ENCODE results near the gene RAB3GAP2.
A peak's percentile ranks its signal among the peaks of the same experiment; 100 is the strongest.
"Not testable (repeated sequence)": the region's sequence is repeated elsewhere in the genome, so short reads cannot be mapped to it uniquely, and the experiment has no call there.

RAB3GAP2 gene

DNA sequence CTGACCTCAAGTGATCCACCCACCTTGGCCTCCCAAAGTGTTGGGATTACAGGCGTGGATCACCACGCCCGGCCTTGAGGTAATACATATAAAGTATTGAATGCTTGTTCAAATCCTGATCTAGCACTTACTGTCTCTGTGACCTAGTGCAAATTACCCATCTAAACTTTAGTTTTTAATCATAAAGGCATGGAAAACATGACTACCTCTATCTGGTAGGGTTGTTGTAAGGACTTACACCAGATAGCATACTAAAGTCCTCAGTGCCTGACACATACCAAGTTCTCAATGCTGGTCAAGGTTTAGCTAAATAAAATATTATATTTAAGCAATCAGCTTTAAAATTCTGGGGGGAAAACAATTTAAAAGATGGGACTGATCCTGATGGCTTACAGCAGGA, 38.3 kb downstream of the RAB3GAP2 start:
- DNase-seq = no peak

DNA sequence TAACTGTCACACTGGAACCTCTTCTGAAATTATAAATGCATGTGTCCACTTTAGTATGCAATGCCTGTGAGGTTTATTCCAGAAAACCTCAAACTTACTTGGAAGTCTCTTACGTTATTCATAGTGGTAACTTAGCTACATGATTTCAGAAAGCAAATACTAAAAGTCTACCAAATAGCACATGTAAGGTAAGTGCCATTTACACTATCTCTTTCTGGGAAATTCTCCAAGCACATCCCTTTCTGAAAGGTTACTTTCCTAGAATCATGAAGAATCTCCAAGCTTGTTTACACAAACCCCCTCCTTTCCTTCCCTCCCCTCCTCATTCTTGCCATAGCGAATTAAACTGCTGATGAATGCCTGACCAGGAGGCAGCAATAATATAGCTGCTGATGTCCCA, 42.5 kb downstream of the RAB3GAP2 start:
- DNase-seq = no peak

DNA sequence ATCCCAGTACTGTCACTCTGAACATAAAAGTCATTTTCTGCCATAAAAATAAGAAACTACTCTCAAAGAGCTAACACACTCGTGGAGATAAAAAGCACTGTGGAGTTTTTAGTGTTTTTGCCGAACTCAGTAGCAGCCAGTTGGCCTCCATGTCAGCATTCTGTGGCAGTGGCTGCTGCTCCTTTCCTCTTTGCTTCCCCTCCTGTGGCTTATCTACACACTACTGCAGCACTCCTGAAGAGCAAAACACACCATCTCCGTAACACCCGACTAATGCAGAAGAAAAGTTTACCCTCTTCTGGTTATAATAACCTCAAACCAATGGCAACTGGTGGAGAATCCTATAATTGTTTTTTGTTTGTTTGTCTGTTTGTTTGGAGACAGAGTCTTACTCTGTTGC, 44.9 kb downstream of the RAB3GAP2 start:
- no peak for DNase-seq

DNA sequence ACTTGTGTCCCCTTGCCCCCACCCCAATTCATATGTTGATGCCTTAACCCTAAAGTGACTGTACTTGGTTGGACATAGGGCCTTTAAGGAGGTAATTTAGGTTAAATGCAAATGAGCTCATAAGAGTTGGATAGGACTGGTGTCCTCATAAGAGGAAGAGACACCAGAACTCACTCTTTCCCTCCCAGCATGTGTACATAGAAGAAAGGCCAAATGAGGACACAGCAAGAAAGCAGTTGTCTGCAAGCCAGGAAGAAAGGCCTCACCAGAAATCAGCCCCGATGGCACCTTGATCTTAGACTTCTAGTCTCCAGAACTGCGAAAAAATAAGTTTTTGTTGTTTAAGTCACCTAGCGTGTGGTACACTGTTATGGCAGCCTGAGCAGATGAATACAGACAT, 45.5 kb downstream of the RAB3GAP2 start:
- DNase-seq = no peak

DNA sequence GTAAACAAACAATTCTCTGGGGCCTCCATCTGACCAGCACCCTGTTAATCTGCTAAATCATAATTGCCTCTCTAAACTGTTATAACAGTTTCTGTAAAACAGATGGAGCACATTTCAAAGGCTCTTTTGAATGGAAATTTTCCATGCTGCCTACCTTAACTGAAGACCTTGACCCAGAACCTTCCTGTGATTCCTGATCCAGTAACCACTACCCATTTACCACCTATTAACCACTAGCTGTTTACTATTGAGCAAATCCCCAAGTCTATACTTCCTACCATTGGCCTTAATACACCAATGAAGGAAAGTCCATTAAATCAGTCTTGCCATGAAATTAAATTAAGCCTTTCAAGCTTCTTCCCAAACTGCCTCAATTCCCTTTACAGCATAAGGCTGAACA, 46.3 kb downstream of the RAB3GAP2 start:
- no peak for DNase-seq

DNA sequence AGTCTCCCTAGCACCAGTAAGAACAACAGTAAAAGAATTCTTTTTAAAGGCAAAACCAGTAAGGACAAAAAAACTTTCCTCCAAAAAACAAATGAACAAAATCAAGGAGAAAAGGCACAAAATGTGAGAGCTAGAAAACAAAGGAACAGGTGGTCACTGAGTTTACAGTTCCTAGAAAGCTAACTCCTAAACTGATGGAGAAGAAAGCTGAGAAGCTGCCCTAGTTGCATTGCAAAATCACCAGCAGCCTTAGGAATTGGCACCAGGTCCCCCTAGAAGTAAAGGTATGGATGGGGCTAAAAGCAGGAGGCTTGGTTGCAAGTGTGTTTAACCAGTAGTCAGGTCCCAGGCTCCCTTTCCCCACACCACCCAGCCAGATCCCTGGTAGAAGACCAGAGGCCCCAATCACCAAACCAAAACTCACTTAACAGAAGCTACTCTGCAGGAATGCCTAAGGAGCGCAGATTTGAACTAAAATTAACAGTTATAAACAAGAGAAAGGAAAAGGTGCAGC, 47.6 kb downstream of the RAB3GAP2 start:
- no peak for DNase-seq

DNA sequence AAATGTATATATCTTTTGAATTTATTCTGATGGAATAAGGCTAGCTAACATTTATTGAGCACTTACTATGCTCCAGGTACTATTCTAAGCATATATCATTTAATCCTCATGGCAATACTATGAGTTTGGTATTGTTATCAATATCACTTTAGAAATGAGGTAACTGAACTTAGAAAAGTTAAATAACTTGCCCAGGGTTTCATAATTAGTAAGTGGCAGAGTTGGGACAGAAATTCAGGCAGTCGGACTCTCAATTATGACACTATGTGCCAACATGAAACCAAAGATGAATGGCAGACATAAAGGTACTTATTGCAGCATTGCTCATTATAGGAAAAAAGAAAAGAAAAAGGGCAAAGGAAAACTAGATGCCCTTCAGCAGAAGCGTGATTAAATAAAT, 48.2 kb downstream of the RAB3GAP2 start:
- no peak for DNase-seq

DNA sequence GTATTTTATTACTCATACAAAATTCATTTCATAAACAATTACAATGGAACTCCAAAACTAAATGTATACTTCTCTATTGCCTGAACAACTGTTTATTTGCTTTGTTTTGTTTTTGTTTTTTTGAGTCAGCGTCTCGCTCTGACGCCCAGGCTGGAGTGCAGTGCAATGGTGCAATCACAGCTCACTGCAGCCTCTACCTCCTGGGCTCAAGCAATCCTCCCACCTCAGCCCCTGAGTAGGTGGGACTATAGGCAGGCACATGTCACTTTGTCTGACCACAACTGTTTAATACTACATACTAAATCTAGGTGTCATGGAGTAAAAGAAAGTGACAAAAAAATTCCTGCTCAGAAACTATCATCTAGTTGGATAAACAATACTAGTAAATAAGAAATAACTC, 49.3 kb downstream of the RAB3GAP2 start:
- DNase-seq = no peak

DNA sequence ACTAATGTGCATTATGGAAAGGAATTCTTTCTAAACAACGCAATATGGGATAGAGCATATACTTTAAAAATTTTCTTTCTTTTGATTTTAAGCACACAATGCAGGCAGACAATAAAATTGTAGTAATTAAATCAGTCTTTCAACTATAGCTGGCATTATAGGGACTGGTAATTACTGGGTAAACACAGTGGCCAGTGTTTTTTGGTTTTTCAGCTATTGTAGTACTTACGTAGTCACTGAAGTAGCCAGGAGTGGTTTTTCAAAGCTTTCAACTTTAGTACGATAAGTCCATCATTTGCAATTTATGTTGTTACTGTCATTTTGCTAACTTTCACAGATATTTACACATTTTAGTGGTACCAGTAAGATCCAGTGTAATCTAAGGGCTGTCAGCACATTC, 50.6 kb downstream of the RAB3GAP2 start:
- DNase-seq = no peak

DNA sequence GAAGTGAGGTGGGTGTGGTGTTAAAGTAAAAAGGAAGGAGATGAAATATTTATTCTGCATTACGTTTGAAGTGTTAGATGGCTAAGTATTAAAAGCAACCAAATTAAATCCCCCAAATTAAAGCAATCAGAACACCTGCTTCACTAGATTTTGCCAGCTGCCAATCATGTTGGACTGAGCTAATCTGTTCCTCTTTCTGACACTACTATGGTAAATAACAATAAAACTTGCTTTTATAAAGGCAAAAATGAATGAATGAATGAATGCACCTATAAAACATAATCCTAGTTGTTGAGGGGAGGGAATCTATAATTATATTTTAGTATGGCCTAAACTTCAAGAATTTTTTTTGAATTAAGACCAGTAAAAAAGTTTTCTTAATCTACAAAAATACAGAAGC, 51.0 kb downstream of the RAB3GAP2 start:
- DNase-seq = no peak

DNA sequence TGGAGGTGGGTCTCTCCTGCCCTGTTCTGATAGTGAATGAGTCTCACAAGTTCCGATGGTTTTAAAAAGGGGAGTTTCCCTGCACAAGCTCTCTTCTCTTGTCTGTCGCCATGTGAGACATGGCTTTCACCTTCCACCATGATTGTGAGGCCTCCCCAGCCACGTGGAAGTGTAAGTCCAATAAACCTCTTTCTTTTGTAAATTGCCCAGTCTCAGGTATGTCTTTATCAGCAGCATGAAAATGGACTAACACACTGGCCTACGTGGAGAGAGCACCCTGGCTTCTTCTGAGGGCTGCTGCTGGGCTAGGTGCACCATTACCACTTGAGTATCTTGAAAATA, 51.6 kb downstream of the RAB3GAP2 start:
- not testable (repeated sequence) for DNase-seq

DNA sequence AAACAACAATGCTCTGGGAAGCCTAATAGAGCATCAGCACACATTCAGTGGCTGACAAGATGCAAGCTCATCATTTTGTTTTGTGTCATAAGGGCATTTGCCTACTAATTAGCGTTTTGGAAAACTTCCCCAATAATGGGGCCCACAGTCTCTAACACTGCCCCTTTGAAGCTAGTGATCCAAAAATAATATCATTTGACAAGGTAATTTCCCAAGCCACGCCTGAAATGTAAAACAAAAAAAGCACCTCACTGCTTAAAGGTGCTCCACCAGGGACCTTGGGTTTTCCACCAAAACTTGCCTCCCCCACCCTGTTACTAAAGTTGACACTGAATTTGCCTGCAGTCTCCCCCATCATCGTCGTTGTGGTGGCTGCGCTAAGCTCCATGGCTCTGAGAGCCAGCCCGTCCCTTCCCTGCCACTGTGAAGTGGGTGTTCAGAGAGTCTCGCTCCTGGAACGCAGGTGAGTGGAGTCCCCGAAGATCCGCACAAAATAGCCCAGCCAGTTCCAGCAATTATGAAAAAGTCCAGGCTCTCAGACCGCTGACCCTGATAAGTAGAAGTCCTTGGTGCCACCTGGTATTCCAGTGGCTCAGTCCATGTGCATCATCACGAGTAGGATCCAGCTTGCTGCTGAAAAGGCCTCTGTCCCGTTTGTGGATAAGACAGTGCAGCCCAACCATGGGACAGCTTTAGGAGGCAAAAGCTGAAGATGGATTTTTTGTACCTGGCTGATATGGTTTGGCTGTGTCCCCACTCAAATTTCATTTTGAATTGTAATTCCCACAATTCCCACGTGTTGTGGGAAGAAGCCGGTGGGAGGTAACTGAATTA, 52.2 kb downstream of the RAB3GAP2 start:
- DNase-seq = peak; percentile 72

DNA sequence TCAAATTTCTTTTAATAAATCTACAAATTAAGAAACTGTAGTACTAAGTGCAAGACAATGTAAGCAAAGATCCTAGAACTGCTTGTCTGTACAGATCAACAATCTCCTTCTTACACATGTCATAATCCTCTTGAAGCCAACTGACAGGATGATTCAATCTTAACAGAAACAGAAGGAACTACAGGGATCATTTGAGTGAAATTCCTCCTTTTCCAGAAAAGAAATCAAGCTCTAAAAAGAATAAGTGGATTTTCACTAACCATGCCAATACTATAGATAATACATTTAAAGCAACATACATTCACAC, 53.2 kb downstream of the RAB3GAP2 start:
- DNase-seq = peak; percentile 9

DNA sequence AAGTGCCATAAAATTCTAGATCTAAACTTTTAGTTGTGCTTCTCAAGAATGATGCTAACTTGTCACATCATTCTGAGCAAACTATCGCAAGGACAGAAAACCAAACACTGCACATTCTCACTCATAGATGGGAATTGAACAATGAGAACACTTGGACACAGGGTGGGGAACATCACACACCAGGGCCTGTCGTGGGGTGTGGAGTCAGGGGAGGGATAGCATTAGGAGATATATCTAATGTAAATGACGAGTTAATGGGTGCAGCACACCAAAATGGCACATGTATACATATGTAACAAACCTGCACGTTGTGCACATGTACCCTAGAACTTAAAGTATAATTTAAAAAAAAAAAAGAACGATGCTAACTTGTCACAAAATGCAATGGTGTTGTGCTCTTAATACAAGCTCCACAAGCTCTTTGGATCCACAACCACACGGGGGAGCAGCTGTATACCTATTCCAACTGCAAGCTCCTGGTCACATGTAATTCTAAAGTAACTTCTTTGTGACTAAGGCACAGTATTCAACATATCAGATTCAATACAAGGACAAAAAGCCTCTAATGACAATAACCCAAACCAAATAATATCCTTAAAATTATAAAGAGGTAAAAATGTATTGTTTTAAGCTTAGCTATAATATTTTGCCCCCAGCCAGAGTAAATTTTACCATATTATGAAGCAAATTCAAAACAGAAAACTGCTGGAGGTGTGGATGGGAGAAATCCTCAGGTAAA, 53.7 kb downstream of the RAB3GAP2 start:
- DNase-seq = peak; percentile 35

DNA sequence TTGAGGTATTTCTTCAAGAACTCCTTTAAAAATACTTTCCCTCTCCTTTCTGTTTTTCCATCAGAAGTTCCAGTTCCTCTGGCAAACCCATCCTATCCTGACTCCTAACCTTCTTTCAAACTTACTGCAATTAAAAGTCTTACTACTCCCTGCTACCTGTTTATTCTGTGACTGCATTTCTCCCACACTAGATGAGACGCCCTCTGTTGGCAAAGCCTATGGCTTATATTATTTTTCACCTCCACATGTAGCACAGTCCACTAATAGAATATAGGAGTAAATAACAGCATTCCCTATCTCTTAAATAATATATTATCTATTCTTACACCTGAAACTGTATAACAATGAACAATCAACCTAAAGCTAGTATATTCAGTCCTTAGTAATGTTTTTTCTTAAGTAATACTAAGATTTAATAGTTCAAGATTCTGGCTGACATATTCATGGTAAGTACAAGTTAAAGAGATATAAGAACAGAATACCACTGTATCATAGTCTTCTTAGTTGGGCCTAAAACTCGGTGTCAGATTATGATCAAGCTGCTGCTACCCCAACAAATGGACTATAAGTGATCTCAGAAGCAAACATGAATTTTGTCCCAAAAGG, 54.8 kb downstream of the RAB3GAP2 start:
- no peak for DNase-seq

DNA sequence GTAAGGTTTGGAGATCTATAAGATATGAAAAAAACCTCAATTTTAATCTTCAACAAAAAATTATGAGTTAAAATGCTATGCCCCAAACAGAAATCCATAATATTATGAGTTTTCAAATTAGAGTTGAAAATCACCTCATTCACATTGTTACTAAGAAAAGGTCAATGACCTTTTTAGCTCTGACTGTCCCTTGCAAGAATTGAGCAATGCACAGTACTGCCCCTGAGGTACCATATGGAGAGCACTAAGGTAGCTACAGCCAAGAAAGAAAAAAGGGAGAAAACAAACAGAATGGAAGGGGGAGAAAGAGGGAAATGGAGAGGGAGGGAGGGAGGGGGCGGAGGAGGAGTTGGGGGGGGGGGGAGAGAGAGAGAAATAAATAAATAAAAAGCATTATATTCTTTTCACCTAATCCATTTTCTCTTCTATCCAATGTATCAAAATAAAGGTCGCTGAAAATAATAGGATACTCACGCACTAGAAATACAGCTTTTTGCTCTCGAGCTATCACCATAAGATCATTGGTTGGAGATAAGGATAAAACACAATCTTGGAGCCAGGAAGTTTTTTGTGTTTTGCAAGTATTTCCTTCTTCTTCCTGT, 58.8 kb downstream of the RAB3GAP2 start:
- DNase-seq = no peak

DNA sequence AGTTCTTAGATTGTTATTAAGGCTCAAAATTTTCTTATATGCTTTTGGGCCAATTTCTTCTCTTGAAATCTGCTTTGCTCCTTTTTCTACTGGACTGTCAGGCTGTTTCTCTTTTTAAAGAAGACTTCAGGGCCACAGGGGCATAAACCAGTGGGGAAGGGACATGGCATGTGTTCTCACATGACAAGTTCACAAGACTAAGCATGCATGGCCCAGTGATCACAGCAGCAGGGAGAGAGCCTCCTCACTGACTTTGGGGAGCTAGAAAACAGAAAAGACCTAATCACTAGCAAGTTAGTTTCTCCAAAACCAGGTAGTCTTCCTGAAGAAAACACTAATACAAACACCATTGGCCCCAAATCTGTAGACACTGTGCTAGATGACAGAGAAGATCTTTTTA, 64.8 kb downstream of the RAB3GAP2 start:
- no peak for DNase-seq

DNA sequence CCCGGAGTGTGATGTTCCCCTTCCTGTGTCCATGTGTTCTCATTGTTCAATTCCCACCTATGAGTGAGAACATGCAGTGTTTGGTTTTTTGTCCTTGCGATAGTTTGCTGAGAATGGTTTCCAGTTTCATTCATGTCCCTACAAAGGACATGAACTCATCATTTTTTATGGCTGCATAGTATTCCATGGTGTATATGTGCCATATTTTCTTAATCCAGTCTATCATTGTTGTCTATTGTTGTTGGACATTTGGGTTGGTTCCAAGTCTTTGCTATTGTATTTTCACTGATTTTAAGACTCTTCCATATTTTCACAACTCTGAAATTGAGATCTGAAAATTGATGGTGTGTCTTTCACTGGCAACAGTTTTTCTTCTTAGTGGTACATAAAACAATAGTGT, 67.5 kb downstream of the RAB3GAP2 start:
- DNase-seq = not testable (repeated sequence)

DNA sequence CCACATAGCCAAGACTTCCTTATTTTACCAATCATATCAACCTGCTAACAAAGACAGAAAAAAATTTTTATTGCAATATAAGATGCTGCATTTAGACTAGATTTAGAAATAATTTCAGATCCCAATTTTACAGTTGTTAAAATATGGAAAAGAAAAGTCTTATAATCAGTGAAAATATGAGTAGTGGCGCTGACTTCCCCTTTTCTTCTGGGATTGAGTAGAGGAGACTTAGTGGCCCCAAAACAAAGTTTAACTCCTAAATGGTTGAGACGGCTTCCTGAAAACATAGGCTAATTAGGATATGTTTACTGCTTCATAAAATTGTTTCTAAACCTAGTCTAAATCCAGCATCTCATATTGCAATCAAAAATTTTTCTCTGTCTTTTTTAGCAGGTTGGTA, 68.4 kb downstream of the RAB3GAP2 start:
- DNase-seq = no peak

DNA sequence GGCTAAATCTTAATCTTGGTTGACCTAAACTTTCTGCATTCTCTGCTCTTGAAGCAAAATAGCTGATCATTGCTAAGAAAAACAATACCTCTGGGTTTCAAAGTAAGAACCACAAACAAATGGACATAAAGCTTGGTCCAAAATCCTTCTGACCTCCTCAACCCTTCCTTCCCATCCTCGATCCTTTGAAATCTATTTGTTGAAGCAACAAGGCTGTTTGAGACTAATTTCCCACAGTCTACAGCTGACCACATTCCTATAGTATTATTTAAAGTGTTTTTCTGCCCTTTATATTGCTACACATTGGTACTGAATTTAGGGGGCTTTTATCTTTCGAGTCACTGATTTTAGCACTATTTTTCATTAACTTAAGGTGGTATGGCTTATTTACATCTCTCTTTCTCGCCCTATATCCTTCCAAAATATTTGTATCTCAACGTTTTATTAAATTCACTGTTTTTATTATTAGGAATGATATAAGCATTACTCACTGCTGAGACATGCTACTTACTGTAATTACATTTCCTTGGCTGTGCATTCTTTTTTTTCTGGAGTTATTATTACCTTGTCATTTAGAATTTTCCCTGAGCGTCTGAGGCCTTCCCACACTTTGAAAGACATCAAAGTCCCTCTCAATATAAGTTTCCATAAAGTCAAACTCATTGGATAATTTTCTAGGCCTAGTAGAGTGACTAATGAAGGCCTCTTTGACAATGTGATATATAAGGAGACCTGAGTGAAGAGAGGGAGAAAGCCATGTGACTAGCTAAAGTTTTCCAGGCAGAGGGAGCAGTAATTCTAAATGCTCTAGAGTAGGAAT, 73.9 kb downstream of the RAB3GAP2 start:
- DNase-seq = no peak

DNA sequence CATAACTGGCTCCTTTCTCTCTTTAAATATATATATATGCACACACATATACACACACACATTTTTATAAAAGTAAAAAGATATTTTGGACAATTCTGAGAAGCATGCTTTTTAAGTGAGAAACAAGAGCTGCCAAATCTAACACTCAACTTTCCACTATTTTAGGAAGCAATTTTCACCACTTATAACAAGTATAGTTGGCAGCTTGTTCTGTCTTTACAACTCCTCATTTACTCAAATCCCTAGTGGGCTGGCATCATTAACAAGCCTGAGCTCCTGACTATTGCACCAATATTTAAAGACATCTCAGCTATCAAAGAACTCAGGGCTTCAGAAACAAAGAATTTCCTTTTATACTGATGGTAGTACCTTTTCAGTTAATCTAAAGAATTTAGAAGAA, 76.6 kb downstream of the RAB3GAP2 start:
- DNase-seq = no peak

DNA sequence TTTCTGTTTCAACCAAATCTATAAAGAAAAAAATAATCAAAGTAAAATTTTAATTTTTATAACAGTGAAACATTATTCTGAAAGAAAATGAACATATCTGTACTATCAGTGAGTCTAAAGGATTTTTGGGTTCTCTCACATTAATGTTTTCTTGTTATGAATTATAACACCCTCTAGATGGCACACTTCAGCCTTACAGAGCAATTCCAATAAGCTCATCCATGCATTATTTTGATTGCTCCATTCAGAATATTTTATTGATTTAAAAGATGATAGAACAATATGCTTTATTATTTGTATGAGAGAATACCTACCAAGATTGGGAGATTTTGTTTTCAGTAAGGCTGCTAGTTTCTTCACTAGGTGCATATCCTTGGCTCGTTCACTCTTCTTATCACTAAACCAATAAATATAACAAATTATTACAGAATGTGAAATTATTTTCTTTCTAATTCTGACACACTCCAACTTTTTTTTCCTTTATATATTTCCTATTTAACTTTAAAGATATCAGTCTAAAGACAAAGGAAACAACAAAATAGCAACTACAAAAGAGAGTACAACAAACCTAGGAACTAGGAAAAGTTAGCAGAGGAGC, 82.4 kb downstream of the RAB3GAP2 start:
- peak; percentile 3 for DNase-seq
